K562 treated with DMSO at 1 percent for 24 hours (cell line): Measurements from ENCODE around the gene GPLD1. TPM values are rescaled to one million over a fixed set of nuclear protein-coding genes. Genes with fewer than 3 reads are reported as not detected.

Experiments used
- total RNA-seq: library from RNA; unstranded; fragments of 300-600 nt; gene quantifications from 2 replicates; pipeline ENCODE4 v1.2.3, GENCODE V29; 2022; ENCODE audit warnings: low read depth; ENCODE audit not compliant: insufficient read depth

GPLD1 gene
- total RNA-seq = 0.64 and 1.1 TPM in 2 replicates

GRCh38 chr6:24489470-24489869 is at the start of gene GPLD1:
TSS of gene GPLD1 (minus strand) at chr6:24489578. CDS start at chr6:24489511, 67 bp downstream.

GRCh38 chr6:24494821-24495795 is 5.7 kb upstream of the GPLD1 start, which contains the start of gene ALDH5A1:
TSS of gene ALDH5A1 (plus strand) at chr6:24494969. CDS start at chr6:24494997, 28 bp downstream.

GRCh38 chr6:24402697-24403500 is 86.5 kb downstream of the GPLD1 start, which contains the start of gene MRS2:
TSS of gene MRS2 (plus strand) at chr6:24402936. CDS start at chr6:24403047, 111 bp downstream.

Other genes starting within 250 kb of the GPLD1 start
- not detected in 2 replicates for gene DCDC2, start 131.5 kb downstream of the GPLD1 start, total RNA-seq
- 26.9 and 27.2 TPM in 2 replicates for gene MRS2, start 86.6 kb downstream of the GPLD1 start, total RNA-seq
- 9.1 and 10.9 TPM in 2 replicates for gene ALDH5A1, start 5.4 kb upstream of the GPLD1 start, total RNA-seq
- 0.03 TPM in 1 of 2 replicates, not detected in the other for gene KIAA0319, start 156.6 kb upstream of the GPLD1 start, total RNA-seq
- 34.6 and 36.0 TPM in 2 replicates for gene TDP2, start 177.3 kb upstream of the GPLD1 start, total RNA-seq
- gene ACOT13, start 177.5 kb upstream of the GPLD1 start, total RNA-seq = 14.8 and 16.3 TPM in 2 replicates
- gene C6orf62, start 229.6 kb upstream of the GPLD1 start, total RNA-seq = 57.9 and 61.8 TPM in 2 replicates